ENCODE measurements around the gene SPATA3.

DNA sequence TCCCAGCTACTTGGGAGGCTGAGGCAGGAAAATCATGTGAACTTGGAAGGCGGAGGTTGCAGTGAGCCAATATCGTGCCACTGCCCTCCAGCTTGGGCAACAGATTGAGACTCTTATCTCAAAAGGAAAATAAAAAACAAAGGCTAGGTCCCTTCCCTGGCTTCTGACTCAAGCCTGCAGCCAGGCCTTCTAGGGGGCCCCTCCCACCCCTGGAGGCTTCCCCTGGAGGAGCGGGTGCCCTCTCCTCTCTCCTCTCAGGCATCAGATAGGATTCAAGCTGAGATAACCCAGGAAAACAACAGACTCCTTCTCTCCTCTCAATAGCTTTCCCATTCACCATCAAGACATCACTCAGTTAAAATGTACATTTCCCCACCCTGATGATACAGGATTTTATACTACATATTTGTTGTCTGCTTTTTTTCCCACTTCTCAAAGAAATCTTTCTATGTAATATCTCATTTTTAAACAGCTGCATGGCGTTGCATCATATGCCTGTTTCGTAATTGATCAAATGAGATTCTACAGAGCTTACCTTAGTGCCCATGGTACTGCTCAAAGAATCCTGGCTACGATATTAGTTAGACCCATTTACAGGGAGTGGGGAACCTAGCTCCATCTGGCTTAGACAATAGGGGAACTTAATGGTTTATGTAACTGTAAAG, 20.8 kb downstream of the SPATA3 start:
- no peak for TF ChIP-seq EZH2 (IDR thresholded peaks at IDR 0.05; ENCODE audit: low read length, unreplicated experiment)
- TF ChIP-seq, protein P1, sequence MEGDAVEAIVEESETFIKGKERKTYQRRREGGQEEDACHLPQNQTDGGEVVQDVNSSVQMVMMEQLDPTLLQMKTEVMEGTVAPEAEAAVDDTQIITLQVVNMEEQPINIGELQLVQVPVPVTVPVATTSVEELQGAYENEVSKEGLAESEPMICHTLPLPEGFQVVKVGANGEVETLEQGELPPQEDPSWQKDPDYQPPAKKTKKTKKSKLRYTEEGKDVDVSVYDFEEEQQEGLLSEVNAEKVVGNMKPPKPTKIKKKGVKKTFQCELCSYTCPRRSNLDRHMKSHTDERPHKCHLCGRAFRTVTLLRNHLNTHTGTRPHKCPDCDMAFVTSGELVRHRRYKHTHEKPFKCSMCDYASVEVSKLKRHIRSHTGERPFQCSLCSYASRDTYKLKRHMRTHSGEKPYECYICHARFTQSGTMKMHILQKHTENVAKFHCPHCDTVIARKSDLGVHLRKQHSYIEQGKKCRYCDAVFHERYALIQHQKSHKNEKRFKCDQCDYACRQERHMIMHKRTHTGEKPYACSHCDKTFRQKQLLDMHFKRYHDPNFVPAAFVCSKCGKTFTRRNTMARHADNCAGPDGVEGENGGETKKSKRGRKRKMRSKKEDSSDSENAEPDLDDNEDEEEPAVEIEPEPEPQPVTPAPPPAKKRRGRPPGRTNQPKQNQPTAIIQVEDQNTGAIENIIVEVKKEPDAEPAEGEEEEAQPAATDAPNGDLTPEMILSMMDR (conservative IDR thresholded peaks at IDR 0.05; ENCODE audit: low read depth, low read length): no peak

All from PC-3 (cell line).